GM12872 (cell line): Measurements from ENCODE around the gene LRRC2.

Experiments
- TF ChIP-seq, protein P1 (sequence below): IDR thresholded peaks from 3 replicates; pipeline ENCODE4 v1.5.1; 2011; ENCODE audit warnings: low read depth, mild to moderate bottlenecking, low read length, moderate library complexity; ENCODE audit not compliant: insufficient read depth

Gene LRRC2

DNA sequence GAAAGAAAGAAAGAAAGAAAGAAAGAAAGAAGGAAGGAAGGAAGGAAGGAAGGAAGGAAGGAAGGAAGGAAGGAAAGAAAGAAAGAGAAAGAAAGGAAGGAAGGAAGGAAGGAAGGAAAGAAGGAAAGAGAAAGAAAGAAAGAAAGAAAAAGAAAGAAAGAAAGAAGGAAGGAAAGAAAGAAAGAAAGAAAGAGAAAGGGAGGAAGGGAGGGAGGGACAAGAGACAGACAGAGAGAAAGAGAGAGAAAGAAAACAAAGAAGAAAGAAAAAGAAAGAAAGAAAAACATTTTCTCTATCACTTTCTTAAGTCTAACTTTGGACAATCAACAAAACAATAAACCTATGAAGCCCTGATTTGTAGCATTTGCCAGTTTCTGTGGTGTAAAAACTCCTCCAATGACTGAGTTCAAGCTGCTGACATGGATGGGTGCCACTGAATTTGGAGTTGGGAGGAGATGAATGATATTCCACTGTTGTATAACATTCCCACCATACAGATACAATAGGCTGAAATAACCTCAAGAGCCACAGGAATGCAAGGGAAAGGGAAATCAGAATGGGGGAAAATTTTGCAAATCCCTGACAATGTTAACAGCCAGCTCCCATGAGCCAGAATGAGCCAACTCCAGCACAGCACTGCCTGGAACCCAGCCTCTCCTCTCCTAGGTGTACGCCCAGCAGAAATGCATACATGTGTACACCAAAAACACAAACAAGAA is 83.3 kb downstream of the LRRC2 start:
- TF ChIP-seq, protein P1, sequence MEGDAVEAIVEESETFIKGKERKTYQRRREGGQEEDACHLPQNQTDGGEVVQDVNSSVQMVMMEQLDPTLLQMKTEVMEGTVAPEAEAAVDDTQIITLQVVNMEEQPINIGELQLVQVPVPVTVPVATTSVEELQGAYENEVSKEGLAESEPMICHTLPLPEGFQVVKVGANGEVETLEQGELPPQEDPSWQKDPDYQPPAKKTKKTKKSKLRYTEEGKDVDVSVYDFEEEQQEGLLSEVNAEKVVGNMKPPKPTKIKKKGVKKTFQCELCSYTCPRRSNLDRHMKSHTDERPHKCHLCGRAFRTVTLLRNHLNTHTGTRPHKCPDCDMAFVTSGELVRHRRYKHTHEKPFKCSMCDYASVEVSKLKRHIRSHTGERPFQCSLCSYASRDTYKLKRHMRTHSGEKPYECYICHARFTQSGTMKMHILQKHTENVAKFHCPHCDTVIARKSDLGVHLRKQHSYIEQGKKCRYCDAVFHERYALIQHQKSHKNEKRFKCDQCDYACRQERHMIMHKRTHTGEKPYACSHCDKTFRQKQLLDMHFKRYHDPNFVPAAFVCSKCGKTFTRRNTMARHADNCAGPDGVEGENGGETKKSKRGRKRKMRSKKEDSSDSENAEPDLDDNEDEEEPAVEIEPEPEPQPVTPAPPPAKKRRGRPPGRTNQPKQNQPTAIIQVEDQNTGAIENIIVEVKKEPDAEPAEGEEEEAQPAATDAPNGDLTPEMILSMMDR: no peak

DNA sequence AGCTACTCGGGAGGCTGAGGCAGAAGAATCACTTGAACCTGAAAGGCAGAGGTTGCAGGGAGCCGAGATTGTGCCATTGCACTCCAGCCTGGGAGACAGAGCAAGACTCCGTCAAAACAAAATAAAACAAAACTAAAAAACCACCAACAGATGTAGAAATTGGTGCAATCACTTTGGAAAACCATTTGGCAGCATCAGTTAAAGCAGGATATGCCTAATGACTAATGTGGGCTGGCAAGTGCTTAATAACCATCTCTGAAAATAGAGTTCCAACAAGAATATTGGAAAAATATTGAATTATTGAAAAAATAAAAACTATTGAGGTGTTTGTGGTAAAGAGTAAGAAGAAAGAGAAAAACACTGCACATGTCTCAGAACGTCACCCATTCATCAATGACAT is 84.5 kb downstream of the LRRC2 start:
- TF ChIP-seq, protein P1: no peak

DNA sequence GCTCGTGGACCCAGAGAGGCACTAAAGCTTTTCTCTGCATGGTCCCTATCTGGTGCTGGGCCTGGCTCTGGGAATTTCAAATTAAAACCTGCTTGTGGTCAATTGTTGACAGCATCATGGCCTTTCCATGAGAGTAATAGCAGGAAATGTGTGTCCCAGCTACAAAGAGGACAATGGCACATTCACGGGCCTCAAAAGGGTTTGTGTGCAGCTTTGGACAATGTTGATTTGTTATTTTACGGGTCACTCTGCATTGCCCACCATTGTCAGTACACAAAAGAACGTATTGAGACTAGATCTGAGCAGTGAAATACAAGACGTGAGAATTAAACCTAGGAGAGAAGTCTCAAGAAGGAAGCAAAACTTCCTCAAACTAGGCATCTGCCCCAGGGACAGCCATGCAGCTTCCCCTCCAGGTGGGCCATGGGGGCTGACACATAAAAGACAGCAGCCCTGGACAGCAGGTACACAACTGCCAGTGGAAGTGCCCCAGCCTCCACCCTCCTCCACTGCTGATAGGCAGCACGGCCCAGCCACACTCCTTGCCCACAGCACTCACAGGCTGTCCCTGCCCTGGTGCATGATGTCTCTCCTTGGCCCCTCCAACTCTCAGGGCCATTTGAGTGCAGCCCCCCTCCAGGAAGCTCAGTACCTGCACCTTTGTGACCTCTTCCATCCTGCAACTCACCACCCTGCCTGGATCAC is 85.5 kb downstream of the LRRC2 start:
- TF ChIP-seq, protein P1: no peak

DNA sequence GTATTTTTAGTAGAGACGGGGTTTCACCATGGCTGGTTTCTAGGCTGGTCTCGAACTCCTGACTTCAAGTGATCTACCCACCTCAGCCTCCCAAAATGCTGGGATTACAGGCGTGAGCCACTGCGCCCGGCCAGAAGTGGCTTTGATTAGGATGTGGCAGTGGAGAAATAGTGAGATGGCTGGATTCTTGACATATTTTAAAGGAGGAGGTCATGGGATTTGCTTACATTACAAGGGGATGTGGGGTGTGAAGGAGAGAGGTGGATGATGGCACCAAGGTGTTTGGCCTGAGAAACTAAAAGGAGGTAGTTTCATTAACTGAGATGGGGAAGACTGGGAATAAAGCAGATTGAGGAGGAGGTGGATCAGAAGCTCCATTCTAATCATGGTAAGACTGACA is 86.4 kb downstream of the LRRC2 start:
- TF ChIP-seq, protein P1: no peak

DNA sequence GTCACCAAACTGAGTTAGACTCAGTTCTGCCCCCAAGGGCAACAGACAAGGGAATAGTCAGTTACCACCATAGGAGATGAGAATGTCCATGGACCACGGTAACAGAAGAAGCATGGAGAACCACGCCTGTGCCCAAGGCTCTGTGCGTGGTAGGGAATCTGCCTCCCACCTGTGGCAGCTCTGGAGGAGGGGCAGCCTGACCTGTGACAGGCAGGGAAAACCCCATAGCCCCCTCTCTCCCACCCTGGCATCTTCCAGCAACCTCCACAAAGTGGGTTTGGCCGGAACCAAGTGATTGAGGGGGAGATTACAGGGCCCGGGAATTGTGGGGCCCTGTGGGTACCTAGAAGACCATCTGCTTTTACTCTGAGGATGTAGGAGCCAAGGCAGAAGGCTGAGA is 87.1 kb downstream of the LRRC2 start:
- TF ChIP-seq, protein P1: no peak

DNA sequence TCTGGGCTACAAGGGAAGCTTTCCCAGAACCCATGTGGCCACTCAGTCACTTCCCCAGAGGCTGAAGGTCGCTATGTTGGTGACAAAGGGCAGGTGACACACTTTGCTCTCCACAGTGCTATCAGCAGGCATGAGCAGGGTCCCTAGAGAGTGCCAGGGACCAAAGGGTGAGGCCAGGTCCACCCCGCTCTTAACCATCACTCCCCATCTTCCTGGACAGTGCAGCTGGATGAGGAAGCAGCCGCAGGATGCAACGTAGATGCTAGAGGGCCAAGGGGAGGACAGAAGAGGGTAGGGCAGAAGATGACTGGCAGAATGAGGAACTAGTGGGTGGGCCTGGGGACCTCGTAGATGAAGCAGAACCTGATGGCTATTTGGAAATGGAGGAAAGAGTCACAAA is 87.8 kb downstream of the LRRC2 start:
- TF ChIP-seq, protein P1: no peak

DNA sequence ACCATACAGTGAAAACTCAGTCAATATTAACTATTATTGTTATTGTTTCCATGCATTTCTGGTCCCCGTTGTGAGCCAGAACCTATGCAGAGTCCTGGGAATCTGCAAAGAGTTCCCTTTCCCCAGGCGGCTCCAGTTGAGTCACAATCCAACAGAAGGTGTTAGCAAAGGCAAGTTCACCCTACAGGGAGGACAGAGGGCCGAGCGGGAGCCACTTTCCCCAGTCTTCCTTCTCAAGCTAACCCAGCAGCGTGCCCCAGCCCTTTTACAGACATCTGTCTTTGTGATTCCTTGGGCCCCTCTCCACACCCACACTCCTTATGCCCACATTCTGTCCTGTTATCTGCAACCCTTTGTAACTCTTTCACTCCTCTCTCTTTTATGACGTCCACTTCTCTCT is 88.3 kb downstream of the LRRC2 start:
- TF ChIP-seq, protein P1: no peak
